GM18867 (cell line): ENCODE results near the gene NFIA.
"Not testable (repeated sequence)": the region's sequence is repeated elsewhere in the genome, so short reads cannot be mapped to it uniquely, and the experiment has no call there.

Source experiments
- ATAC-seq: cut with Tn5 transposase; IDR thresholded peaks from one replicate; pipeline ENCODE4 v1.9.1; 2021; ENCODE audit warnings: mild to moderate bottlenecking, moderate library complexity; ENCODE audit not compliant: unreplicated experiment

Gene NFIA

DNA sequence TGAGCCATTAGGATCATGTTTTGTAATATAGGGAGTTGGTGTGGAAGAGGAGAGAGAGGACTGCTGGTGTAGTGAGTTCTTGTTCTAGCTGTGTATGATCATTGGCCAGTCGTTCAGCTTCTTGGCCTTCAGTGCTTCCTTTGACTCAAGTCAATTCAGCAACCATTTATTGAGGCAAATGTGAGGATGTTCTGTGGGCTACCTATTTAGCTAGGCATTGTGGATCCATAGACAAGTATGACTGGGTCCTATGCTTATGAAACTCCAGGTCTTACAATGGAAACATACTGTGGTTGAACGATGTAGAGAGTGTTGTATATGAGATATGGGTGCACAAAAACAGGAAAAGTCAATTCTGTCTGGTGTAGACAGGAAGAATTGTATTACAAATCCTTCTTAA, 41.7 kb downstream of the NFIA start:
- ATAC-seq = no peak

DNA sequence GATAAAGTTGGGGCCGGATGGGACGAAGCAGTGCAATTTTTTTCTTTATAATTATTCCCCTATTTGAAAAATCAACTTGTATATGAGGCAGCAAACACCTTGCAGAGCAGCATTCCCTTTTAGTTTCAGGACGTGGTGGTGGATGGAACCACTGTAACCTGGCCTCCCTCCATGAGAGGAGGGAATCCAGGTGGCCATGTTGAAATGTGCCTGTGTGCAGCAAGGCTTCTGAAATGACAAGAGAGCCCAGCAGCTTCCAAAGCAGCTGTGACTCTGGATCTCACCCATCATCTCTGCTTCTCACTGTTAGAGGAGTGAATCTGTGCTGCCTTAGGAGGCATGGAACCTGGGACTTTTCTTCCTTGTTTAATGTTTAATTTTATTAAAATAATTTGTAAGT, 42.3 kb downstream of the NFIA start:
- ATAC-seq = no peak

DNA sequence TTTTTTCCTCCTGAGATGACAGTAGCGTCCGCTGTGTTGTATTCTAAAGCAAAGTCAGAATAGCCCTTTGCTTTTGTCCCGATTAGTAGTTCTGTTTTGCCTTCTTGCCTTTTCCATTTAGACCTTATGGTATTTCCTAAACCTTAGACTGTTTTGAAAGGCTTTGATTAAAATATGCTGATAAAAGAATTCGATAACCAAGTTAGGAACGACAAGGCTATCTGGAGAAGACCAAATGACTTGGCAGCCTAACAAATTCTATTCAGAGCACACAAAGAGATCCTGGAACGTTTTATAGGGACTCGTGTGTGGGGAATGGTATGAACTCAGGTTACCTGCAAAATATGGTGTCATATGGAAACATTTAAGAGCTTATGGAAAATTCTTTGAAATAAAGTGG, 42.9 kb downstream of the NFIA start:
- ATAC-seq = no peak

DNA sequence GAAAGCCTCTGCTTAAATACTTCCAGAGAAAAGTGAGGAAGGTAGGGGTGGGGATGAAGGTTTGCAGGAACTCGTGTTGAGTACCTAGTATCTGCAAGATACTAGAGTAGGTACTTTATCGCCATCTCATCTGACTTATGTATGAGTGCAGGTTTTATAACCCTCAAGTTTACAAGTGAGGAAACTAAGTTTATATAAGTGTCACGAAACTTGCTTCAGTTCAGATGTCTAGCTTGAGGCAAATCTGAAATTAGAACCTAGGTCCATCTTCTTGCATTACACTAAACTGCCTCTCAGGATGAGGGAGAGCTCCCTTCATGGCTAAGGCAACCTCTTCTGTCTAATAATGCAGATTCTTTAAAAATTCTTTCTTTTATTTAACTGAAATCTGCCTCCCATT, 43.5 kb downstream of the NFIA start:
- ATAC-seq = no peak

DNA sequence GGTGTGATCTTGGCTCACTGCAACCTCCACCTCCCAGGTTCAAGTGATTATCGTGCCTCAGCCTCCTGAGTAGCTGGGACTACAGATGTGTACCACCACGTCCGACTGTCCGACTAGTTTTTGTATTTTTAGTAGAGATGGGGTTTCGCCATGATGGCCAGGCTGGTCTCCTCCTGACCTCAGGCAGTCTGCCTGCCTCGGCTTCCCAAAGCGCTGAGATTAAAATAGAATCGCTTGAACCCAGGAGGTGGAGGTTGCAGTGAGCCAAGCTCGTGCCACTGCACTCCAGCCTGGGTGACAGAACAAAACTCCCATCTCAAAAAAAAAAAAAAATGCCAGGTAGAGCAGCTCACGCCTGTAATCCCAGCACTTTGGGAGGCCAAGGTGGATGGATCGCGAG, 44.5 kb downstream of the NFIA start:
- ATAC-seq = not testable (repeated sequence)

DNA sequence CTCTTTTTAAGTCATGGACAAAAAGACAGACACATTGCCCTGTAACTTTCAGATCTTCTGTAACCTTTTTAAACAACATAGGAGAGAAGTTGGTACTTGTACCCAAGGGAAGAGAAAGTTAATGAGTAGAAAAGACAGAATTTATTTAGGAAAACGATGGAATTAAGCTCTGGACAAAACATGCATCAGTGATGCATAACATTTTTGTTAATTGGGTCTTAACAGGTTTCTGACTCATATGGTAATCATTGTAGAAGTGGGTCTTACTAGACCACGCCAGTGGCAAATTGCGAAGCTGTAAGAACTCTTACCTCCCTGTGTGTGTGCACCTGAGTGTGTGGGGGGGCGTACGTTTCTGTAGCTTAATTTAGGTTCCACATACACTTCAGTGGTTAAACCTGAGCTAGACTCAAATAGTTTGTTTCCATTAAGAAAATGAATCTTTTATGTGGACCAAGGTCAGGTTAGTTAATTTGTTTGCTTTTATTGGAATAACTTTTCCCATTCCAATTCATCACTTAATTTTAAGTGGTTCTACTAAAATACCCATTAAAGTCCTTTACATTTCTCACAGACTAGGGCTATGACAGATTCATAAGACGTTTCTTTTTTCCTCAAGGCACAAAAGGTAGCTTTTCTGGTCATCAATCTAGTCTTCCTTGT, 48.1 kb downstream of the NFIA start:
- ATAC-seq = no peak

DNA sequence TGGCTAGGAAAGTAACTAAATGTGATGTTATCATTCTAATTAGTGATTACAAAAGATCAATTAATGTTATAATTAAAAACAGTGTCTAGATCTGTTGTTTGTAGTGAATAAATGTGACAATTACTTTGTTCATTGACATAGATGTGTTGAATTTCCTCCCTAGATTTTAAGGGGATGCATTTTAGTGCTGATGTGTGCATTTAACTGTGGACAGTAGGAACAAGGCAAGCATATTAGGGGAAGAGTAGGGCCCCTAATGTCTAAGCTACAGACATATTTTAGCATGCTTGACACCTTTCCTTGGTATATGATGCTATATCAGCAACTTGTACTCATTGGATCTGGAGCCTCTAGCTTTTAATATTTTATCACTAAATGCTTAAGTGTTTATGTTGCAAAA, 48.9 kb downstream of the NFIA start:
- no peak for ATAC-seq

DNA sequence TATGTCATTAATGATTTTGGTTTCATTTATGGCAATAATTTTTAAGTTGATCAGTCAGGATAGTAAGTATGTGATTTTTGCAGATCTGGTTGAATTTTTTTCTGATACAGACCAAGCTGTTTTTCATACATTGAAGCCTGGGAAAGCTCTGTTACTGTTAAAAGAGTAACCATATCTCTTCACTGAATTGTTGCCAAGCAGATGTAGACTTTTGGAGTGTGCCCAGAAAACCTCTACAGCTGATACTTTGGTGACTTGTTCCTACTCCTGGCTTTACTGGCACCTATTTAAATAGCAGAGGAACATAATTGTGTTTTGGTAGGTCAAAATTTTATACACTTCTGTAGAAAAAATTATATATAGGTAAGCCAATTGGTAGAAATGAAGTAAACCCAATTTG, 49.4 kb downstream of the NFIA start:
- no peak for ATAC-seq

DNA sequence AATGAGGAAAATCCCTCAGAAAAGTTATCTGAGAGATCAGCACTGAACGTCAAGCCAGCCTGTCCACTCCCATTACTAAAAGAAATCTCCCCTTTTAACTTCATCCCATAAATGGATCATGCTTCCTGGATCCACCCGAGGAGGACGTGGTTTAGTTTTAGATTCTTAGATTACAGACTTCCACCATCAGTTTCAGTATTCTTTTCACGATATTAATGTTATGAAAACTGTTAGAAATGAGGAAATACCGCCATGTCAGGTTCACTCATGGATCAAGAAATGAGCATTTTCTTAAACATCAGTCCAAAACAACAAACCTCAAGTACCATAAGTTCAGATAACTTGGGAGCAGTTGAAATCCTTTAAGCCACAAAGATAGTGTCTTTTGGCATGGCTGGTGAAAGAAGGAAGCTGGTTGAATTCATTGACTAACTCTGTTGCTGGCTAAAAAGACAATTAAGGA, 49.8 kb downstream of the NFIA start:
- no peak for ATAC-seq

DNA sequence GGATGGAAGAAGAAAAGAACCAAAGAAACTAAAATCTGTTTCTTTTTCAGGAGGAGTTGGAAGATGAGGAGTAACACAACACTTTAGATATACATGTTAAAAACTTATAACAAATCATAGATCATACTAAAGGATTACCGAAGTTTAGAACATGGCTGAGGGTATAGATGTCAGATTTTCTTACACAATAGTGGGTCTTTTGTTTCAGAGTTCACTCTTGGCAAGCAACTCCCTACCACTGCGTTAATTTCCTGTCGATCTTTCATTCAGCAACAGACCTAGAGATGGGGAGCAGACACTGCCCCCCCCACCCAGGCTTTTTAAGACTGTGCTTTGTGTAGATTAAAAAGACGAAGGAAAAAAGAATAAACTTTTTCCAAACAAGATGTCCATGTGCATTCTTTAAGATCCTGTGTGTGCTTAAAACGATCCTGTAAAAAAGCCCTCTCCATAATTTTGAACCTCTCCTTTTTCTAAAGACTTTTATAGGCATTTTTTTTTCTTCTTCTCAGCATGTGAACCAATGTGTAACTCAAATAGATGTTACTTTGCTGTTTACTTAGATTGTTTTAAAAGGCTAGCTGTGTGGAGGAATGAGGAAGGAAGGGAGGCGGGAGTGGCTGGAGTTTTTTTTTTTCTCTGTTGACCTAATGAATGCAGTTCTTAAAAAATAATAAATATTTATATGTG, 50.4 kb downstream of the NFIA start:
- no peak for ATAC-seq

DNA sequence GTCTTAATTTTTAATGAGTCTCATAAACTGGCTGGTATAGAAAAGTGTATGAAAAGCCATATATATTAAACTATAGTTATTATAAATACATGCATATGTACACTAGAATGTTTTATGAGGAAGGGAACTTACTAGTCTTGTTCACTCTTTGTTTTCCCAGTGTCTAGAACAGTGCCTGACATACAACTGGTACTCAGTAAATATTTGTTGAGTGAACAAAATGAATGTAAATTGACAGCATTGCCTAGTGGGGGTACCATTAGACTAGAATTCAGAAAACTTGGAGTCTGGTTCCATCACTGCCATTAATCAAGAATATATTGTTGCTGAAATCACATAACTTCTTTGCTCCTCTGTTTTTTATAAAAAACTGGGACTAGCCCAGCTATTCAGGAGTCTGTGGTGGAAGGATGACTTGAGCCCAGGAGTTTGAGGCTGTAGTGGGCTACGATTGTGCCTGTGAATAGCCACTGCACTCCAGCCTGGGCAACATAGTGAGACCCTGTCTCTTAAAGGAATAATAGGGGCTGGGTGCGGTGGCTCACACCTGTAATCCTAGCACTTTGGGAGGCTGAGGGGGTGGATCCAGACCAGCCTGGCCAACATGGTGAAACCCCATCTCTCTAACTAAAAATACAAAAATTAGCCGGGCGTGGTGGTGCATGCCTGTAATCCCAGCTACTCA, 51.1 kb downstream of the NFIA start:
- no peak for ATAC-seq

DNA sequence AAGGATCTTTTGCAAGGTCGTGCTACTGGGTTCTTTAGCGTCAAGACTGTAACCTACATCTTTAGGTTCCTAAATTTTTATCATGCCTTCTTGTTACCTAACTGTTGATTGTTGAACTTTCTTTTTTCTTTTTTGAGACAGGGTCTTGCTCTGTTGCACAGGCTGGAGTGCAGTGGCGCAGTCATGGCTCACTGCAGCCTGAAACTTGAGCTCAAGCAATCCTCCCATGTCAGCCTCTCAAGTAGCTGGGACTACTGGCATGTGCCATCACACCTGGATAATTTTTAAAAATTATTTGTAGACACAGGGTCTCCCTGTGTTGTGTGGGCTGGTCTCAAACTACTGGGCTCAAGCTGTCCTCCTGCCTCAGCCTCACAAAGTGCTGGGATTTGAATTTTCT, 52.9 kb downstream of the NFIA start:
- no peak for ATAC-seq

DNA sequence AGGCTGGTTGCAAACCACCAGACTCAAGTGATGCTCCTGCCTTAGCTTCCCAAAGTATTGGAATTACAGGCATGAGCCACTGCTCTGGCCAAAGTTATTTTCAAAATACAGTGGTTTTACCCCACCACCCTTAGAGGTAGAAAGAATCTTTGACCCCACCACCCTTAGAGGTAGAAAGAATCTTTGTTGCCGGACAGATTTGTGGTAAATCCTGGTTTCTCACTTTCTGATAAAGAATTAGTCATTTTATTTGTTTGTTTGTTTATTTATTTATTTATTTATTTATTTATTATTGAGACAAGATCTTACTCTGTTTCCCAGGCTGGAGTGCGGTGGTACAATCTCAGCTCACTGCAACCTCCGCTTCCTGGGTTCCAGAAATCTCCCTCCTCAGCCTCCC, 55.9 kb downstream of the NFIA start:
- ATAC-seq = no peak

DNA sequence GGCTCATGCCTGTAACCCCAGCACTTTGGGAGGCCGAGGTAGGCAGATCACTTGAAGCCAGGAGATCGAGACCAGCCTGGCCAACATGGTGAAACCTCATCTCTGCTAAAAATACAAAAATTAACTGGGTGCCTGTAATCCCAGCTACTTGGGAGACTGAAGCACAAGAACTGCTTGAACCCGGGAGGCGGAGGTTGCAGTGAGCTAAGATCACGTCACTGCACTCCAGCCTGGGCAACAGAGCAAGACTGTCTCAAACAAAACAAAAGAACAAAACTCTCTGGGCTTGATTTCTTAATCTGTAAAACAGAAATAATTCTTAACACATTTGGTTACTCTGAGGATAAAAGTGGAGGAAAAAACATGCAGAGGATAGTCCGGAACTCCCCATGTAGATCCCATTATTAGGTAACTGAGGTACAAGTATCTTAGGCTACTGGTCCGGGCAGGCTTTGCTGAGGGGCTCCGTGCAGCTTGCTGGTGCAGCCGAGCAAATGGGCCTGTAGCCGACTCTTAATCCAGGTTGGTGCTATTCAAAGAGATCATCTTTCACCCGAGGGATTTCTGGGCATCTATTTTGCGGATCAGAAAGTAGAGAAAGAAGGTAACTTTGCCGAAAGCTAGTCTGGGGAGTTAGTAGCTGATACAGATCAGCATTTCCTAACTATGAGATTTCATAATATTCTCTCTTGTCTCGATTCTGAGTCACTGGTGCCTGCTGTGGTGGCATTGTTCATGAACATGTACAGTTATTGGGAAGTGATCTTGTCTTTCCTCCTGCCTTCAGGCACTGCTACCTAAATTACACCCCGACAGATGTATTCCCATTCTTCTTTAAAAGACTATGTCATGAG, 56.8 kb downstream of the NFIA start:
- ATAC-seq = no peak

DNA sequence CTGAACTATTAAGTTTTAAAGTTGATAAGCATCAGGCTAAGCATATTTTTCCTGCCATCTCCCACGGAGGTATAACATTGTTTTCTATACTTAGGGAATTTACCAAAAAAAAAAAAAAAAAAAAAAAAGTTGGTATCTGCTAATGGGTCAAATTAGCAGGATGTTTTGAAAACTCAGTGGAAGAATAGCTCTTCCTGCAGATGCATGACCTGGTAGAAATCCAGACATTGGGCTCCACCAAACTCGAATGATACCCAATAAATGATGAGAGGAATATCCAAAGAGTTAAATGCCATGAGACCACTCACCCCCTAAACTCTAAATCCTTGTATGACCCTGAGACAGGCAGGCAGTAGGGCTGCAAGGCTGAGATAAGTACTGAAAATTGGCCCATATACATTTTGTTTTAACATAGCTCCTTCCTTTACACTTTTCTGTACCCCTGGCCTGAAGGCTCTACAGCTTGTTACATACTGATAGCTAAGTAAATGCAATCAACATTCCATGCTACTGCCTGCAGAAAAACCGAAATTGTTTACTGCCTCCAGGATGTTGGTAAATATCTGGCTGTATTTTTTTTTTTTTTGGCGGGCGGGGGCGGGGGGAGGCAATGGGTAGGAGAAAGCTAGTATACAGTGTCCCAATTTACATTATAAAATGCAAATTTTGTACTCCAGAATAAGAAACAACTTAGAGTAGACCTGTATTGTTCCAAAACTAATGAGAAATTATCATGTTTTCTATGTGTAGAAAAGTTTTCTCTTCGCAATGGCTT, 57.6 kb downstream of the NFIA start:
- no peak for ATAC-seq

DNA sequence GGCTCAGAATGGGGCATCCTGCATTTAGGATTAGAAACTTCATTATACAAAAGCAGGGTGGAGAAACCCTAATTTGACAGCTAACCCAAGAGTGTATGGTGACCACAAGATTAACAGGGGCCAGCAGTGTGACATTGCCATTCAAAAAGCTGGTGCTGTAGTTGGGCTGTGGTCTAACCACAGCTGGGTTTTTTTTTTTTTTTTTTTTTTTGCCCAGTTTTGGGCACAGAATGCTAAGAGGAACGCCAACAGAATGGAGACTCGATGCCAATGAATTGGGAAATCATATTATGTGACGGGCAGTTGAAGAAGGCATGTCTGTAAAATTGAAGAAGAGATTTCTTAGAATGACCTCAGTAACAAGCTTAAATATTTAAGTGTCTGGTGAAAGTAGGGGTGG, 58.4 kb downstream of the NFIA start:
- ATAC-seq = no peak

DNA sequence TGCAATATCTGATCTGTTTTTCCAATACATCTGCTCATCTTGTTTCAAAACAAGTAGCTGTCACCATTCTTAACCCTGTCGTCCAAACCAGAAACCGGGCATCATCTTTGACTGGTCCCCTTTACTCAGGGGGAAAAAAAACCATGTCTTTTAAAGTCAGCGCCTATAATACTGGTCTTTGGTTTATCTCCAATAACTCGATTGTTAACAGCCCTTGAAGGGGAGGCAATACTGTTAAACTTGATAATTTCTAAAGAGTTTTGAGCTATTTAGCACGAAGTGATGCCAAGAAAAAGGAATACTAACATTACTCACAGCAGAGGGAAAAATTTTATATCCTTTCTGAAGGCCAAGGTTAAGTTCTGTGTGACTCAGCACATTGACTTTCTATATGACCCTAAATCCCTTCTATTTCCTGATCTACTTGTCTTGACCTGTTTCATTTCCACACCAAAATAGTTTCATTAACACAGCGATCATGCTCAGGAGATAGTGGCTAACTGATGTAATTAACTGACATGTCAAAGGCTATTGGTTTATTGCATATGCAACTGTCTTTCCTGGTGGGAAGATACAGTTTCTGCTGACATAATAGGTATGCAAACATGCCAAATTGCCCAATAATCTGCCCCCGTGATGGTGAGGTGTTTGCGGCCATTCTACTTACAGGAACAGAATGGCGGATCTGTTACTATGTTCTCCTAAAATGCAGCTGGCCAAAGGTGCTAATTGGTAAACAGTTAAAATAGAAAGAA, 59.1 kb downstream of the NFIA start:
- no peak for ATAC-seq

DNA sequence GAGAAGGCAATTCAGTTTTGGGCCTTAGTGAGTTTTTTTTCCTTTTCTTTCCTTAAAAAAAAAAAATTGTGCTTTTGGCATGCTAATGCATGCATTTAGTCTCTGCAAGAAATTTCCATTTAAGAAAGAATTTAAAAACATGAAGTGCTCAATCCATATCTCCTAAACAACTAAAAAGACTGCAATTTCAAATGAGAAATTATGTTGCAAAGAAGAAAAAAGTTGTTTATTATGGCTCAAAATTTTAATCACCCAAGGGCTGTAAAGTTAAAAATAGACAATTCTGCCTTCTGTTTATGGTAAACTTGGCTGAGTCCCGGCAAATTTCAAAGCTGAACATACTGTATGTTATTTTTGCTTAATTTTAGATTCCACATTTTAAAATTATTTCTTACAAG, 59.7 kb downstream of the NFIA start:
- no peak for ATAC-seq

DNA sequence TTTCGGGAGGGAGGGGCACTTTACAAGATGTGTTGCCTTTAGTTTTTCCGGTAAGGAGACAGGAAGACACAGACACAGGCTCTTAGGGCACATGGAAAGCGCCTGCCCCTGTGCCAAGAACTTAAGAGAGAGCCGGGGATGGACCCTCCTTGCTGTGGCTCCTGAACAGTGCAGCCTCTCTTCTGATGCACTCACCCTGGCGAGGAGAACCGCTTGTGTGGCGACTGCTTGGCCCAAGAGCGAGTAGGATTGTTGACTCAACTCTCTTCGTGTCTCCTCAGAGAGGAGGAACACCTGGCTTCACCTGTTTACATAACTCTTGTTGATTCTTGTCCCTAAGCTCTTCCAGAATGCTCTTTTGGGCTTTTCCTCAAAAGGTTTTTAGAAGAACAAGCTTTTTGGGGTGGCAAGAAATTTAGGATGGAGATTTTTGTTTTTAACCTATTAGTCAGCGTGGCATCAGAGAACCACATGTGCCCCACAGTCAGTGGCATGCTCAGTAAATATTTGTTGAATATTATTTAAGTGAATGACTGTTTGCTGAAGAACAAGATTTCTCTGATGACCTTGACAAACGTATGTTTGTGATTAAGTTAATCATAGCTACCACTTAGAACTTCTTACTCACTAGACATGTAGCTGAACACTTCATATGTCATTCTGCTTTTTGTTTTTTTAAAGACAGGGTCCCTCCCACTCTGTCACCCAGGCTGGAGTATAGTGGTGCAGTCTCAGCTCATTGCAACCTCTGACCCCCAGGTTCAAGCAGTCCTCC, 60.6 kb downstream of the NFIA start:
- no peak for ATAC-seq
